Measurements from ENCODE around the gene C14orf119.

C14orf119 gene

DNA sequence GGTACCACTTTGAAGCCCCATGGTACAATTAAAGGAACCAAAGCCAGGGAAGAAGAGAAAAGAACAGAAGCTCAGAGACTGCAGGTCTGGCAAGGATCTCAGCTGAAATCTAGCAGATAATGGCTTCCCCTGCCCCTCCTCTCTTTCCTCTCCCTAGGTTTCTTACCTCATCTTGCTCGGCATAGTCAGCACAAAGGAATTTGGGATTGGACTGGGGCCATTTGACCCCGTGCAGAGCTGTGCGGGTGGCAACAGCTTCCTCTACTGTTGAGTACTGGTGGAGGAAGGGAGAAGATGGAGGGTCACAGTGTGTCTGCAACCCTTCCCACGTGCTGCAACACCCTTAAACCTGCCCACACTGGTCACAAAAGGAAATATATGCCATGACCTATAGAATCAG lies 33.3 kb upstream of the C14orf119 start:
- DNase-seq = no peak

DNA sequence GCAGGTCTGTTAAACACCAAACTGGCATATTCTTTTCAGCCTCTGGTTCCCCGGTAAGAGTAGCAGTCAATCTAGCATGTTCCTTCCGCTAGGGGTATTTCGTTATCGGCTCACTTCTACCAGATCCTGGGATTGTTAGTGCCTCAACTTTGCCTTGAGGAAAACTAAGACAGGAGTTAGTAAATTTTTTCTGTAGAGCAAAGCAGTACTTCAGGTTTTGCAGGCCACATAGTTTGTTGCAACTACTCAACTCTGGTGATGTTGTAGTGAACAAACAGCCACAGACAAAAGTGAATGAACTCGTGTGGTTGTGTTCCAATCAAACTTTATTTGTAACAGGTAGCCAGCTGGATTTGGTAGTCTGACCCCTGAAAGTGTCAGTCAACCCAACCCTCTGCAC lies 31.7 kb upstream of the C14orf119 start:
- DNase-seq = no peak

DNA sequence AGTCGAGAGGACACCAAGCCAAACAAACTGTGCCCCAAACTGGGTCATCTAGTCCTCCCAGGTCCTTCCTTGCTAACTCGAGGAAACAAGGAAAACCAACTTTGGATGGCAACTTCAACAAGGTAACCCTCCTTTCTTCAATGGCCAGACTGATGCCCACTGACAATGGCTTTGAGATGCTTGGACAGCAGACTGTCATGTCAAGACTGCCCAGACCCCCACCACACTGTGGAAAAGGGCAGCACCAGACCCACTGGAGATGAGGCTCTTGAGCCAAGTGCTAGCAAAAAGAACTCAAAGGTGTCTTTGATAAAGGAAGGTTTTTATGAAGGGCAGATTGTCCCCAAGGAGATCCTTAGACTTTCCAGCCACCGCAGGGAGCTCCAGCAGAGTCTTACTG lies 28.9 kb upstream of the C14orf119 start:
- DNase-seq = no peak

DNA sequence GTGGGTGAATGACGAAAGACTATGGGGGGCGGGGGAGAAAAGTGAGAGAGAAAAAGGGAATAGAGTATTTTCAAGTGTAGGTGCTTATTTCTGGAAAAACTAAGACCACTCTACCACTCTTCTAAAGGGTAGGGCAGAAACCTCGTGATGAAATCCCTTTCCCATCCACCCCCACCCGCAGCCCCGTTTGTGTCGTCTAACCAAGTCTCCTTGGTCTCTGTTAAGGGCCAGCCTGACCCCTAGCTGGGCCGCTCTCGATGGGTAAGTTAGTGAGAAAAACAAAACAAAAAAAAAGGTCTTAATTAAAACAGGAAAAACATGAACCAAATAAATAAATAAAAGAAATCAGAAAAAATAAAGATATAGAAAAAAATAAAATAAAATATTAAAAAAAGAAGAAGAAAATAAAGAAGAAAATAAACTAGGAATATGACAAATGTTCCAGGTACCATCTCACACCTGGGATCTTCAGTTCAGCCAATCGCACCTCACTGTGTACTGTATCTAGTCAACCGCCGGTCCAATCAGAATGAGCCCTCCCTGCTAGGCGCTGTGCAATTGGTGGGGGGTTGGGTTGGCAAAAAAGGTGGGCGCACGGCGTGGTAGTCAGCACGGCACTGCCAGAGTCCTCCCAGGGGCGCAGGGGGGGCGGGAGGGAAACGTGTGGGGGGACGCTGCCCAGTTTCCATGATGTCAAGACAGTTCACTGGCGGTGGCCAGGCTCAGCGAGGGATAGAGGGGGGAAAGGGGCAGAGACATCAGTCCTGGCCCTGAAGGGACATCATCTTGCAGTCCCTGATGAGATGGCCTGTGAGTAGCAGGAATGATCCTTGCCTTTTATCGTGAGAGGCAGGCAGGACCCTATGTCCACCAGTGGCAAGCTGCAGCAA lies 28.2 kb upstream of the C14orf119 start:
- DNase-seq = no peak

DNA sequence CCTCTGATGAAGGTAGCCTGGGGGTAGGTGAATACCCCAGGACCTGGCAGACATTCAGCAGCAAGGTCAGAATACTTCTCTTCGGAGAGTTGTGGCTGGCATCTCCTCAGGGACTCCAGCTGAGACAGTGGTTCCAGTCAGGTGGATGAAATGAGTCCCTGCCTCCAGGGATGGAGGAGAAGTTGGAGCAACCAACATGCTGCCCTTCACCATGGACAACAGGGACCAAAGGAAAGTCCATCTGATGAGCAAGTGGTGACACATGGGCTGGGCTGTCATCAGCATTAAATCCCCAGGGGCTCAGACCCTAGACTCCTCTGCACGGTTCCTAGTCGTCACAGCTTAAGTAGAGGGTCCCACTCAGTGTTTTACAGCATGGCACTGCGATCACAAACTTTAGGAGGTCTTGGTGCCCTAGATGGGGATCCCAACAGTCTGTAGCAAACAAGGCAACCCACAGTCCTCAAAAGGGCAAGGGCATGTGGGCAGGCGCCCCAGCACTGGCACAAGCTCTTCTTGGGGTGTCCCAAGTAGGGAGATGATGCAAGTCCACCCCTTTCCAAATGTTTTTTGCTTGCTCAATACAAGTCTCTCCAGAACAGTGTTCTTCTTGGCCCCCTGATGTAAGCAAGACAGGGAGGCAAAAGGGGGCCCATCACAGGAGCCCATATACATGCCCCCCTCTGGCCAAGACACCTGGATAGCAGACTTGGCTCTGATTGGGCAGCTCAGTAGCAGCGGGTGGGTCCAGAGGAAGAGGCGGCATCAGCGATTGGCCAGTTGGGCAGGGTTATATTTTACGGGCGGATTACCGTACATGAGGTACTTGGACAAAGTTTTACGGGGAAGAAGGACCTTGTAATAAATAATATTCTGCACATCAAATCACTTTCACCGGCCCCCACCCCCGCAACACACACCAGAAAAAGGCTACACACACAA lies 27.2 kb upstream of the C14orf119 start:
- DNase-seq = no peak

DNA sequence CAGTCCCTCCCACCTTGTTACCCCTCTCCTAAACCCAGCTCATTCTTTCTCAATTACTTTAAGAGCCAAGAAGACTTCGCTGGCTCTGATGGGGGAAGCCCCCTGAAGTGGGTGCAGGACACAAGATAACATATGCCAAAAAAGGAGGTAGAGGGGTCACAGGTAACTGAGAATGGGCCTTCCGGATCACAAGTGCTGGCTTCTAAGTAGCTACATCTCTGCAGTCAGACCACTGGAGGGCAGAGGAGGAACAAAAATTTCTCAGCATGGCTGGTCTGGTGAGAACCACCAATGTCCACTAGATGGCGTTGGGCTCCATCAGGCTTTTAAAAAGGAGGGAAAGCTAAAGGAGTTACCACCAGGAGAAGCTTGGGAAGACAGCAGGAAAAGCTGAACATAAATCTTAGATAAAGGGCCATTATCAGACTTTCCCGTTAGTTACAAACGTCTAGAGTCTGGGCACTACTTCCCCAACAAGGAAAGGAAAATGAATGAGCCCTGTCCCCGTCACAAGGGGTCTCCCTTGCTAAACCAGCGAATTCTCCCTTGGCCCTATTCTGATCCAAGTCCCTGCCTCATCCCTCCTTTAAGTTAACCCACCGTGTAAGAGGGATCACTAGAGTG lies 26.4 kb upstream of the C14orf119 start:
- DNase-seq = no peak

DNA sequence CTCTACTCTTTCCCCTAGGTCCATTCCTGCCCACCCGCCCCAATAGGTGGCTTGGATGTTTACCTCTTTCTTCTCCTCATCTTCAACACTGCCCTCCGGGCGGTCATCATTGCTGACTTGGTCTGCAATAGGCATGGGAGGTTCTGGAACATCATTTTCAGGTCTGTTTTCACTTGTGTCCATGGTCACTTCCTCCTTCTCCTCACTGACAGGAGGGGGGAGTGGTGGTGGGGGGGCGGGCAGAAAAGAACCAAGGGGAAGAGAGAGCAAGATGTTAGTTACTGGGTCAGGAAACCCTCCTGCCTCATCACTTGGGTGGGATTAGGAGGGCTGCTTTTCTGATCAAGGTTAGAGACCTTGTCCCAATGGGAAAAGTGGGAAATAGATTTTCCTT lies 25.9 kb upstream of the C14orf119 start:
- DNase-seq = no peak

DNA sequence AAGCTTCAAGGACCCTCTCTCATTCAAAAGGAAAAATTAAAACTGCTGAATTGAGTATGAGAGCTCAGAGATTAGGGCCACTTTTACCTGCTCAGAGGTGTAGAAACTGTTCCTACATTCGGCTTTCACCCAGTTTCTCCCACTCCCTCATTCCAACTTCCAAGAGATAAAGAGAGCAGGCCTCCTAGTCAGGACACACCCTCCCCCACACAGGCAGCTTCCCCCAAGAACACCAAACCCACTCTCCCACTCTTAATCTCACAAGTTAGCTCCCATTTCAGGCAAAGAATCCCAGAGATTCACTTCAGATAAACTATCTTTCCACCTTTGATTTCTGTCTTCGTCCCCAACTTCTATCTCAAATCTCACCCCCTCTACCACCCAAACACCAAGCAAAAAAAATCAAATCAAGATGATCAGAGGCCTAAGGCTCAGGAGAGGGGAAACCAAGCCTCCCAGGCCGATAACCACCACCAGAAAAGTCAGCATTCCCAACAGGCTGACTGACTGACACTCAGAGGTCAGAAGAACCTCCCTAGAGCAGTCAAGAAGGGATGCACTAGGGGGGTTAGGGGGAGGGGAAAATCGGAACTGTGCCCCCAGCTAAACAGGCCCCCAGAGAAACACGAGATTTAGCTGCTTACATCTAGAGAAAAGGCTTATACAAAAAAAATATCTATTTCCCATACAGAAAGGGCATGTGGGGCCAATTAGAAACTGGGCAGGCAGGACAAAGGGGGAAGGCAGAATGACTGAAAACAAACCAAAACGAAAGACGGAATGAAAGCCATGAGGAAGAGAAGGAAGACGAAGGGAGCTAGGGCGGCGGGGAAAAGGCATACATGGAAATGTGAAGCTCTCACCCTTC lies 24.8 kb upstream of the C14orf119 start:
- DNase-seq = no peak

DNA sequence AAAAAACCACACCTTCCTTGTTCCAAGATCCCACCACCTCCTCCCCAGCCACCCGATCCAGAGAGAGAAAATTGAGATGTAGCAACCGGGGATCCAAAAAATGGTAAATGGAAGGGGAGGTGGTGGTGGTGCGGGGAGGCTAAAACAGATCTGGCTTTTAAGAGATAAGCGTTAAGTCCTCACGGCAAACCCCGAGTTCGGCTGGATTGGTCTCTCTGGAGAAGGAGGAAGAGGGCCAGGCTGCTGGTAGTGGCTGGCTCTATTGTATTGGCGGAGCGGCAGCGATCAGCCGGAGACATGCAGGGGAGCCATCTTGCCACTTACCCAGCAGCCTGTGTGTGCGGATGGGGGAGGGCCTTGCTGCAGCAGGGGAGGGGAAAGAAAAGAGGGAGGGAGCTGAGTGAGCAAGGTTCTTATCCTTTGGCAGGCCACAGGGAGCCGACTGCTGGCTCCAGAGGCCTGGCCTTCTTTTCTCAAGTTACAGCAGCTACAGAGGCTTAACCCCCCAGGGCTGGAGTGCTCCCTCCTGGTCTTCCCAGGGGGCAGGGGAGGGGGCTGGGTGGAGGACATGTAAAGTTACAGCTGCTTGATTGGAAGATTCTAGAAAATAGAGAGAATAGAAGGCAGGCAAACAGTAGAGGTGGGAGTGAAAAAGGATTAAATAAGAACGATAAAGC lies 23.9 kb upstream of the C14orf119 start:
- DNase-seq = no peak

DNA sequence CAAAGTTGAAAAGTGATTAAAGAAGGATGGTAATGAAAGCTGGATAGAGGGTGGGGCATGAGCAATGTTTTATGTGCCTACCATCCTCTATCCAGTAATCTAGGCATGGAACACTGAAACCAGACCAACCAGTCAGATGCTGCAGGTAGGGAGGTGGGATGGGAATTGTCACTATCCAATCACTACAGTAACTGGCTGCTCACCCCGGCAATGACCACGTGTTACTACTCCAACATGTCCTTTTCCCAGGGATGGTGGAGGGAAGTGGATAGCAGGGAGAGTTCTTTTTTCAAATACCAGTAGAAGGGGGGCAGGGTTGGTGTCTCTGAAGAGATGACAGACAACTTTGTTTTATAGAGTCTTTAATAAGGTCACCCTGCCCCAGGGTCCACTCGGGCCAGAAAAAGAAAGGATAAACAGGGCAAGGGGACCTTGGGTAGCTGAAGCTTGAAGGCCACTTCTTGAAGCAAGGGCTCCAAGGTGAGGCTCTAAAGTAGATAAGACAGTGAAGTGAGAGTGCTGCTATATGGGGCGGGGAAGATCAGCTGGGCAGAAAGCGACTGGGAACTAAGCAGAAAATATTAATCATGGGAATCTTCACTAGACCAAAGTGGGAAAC lies 23.3 kb upstream of the C14orf119 start:
- no peak for DNase-seq

DNA sequence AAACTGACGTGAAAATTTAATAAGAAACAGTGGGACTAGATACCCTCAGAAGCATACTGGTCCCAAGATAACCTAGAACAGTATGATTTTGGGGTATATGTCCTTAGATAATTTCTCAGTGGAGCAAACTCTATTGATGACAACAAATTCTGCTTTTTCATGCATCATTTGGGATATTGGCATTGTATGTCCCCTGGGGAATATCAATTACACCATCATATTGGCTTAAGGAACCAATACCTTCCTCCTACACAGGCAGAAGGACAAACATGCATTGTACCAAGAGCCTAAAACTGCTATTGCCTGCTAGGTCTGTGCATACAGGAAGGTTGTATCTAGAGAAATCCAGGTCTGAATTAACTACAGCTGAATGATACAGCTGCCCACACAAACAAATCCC lies 20.4 kb upstream of the C14orf119 start:
- no peak for DNase-seq

DNA sequence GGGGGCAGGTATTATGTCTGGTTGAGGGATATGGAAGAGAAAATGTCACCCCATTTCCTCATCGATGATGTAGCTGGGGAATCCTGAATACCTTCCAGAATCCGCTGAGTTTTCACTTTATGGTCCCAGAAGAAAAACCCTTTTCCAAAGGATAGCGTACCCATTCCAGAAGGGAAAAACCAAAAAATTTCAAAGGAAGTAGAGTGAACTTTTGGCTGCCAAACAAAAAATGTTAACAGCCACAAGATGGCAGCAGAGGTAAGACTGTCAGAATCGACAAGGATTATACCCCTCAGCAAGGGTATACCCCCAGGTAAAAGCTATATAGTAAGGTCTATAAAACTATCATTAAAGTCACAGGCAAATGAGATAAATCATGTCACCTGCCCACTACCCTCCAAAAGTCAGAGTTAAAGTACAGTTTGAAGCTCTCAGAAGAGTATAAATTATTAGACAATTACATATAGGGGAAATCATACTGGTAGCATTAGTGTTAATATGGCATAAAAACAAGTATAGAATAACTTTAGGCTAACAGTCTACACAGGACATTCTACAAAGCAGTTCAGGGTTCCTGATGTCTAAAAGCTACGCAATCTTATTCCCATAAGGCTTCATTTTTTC lies 18.4 kb upstream of the C14orf119 start:
- no peak for DNase-seq

DNA sequence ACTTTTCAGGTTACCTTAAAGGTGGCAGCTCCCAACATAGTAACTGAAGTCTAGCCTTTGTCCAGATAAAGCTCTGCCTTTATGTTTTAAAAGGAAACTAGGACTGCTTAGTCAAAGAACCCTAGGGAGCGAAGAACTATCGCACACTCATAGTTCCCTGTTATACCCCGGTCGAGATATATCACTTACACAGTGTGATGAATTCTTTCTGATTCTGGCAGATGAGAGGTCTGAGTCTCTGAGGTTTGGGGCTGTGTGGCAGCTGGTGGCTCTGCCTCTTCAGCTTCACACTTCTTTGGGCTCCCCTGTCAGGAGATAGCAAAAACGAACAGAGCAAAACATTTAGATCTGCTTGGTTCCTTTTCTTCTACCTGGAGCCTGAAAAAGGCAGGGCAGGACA lies 17.3 kb upstream of the C14orf119 start:
- no peak for DNase-seq

DNA sequence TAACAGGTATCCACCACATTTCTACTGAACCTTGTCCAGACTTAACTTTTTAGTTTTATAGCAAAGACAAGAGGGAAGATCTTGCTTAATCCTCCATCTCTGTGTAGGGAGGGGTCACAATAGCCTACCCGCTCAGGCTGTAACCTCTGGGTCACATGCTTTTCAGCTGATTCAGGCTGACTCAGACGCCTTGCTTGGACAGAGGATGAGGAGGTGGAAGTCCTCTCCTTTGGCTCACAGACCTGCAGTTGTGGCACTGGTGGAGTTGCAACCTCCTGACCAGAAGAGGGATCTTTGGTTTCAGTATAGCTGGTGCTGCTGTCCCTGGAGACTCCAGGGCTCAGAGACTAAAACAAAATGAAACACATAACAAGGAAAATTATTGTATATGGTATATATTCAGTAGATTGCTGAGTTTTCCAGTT lies 16.6 kb upstream of the C14orf119 start:
- DNase-seq = no peak

DNA sequence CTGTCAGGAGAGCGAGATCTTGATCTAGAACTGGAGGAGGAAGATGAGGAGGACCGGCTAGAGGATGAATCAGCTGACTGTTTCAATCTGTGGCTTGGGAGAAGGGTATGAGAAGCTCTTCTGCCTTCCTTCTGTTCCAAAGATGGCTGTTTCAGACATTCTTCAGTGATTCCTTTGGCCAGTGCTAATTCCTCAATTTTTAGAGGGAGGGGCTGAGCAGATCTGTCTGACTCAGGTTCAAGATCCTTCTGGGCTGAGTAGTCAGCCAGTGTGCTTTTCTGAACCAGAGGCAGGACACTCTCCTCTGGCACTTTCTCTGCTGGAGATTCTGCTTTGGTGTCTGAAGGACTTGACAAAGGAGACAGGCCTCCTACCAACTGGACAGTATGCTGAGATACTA lies 15.6 kb upstream of the C14orf119 start:
- no peak for DNase-seq

DNA sequence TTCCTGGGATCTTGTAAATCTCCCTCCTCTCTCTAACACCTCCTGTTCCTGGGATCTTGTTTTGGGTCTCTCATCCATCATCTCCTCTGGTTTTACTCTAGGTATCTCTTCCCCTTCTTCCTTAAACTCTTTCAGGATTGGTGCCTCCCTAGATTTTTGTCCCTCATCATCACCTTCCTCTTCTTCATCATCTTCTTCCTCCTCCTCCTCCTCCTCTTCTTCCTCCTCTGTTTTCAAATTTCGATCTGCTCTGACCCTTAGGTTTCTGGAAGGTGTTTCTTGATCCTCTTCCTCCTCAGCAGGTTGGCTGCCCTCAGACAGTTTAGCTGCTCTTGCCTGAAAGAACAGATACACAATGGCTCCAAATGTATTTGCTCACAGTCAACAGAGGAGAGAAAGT lies 14.8 kb upstream of the C14orf119 start:
- DNase-seq = no peak

DNA sequence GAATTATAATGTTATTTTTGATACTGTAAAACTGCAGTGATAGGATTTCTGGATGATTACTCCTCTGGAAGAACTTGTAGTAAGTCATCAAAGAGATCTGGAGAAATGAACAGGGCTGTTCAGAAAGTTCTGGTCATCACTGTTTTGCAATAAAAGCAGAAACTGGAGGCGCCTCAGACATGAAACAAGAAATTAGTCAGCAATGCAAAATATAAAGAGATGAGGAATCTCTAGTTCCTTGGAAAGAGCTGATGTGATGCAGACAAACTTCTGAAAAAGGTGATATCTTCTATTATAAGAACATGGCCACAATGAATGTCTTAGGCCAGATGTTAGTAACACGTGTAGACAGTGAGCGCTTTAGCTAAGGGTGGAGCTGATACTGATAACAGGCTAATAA lies 9.8 kb upstream of the C14orf119 start:
- DNase-seq = no peak

DNA sequence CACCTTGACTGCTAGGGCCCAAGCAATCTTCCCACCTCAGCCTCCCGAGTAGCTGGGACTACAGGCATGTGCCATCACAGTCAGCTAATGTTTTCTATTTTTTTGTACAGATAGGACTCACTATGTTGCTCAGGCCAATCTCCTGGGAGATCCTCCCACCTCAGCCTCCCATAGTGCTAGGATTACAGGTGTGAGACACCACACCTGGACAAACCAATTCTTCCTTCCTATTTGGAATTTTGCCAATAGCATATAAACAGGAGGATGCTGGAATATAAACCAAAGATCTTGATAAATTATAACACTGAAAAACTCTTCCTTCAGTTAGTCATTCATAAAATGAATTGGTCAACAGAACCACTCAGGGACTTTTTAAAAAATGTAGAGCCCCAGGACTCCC lies 8.7 kb upstream of the C14orf119 start:
- no peak for DNase-seq

DNA sequence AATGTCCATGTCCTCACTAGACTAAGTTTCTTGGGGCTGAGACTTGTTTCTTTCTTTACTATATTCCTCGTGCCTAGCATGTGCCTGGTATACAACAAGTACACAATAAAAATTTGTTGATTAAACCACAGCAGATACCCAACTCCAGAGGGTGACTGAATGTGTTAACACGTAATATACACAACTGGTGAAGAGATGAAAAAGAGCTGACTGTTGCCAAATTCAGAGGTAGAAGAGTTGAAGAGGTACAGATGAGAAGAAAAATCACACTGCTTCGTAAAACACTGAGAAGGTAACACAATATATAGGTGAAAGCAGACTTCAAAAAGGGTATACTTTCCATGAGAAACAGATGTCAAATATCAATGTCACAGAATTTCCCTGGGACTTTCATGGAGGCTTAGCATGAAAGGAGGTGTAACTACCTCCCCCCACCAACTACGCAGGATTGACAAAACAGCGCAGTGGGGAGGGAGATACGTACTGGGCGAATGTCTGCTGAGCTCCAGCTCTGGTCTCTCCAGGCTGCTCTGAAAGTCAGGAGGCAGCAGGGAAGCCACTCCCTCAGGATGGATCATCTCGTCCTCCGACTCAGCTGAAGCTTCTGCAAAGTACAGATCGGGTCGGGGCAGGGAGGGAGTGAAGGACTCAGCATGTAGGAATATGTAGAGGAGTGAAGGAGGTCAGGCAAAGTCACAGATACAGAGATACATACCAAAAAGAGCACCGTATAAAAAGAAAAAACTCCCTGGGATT lies 5.6 kb upstream of the C14orf119 start:
- DNase-seq = no peak

DNA sequence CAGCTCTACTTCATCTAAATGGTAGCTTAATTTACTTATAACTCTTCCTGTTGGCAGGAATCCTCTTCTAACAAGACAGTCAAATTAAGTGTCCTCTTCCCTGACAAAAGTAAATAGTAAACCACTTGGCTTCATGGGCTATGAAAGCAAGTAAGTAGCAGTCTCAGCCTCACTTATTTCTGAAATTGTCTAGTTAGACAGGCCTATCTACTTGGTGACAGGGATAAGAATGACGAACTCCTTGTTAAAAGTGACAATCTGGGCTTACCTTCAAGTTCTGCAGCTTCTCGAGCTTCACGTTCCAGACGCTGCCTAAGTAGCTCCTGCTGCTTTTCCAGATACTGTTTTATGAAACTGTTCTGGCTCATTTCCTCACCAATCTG lies 5.1 kb upstream of the C14orf119 start:
- no peak for DNase-seq
